ENCODE measurements around the gene ADAM12. TPM values are rescaled to one million over a fixed set of nuclear protein-coding genes. Genes with fewer than 3 reads are reported as not detected.

Gene ADAM12
- total RNA-seq, 1 experiment from 2014 or later, result not detected

- Histone ChIP-seq H3K9me3 (ENCODE audit: control insufficient read depth in 1 of 2, insufficient read depth in 1 of 2, low read depth in 1 of 2, low read length in 2 of 2) (no peaks in the 10 kb centered on the region), H3K9me2 (ENCODE audit: insufficient read depth) (no peaks in the 10 kb centered on the region), H3K4me1 (ENCODE audit: control insufficient read depth in 1 of 2, insufficient read depth in 2 of 2, low read length in 2 of 2) (no peaks in the 10 kb centered on the region), H4K20me1 (ENCODE audit: insufficient read depth) (no peaks in the 10 kb centered on the region), H3K79me2 (ENCODE audit: insufficient read depth, low read length) (no peaks in the 10 kb centered on the region), H3K27ac (ENCODE audit: low read depth, low read length) (no peak overlapping the region), H3K9ac (ENCODE audit: low read length) (no peak overlapping the region), H2AFZ (ENCODE audit: low read depth, low read length, poor library complexity, severe bottlenecking) (no peak overlapping the region), H3K4me2 (ENCODE audit: low read length) (no peak overlapping the region), H3K27me3 (ENCODE audit: insufficient read depth, low read length) (peaks cover 45% of the 10 kb centered on the region), H3K36me3 (ENCODE audit: control insufficient read depth in 1 of 2, insufficient read depth in 2 of 2, low read length in 2 of 2) (no peaks in the 10 kb centered on the region), H3K4me3 (replicated peaks in 1 of 2; ENCODE audit: low read depth in 1 of 2, low read length in 2 of 2) (no peak overlapping the region)
- ChIA-PET POLR2A (no interaction called here), RAD21 (ENCODE audit: low non-redundant PET in 1 of 2, low total read pairs in 2 of 2, uncharacterized antibody in 2 of 2, unreplicated experiment in 2 of 2) (no interaction called here), CTCF (no interaction called here)
- ATAC-seq, result no peak
- no TSS peak for BruUV-seq (replicated peaks)
- no peak for DNase-seq (ENCODE audit: low read depth, low spot score)
- intact Hi-C loops (cut with micrococcal nuclease), result no loop called here
- TF ChIP-seq CBX3 (IDR thresholded peaks at IDR 0.05; ENCODE audit: low read depth) (no peak), YY1 (IDR thresholded peaks at IDR 0.05; ENCODE audit: extremely low read depth, insufficient replicate concordance, low read depth, low read length) (no peak), SIN3A (IDR thresholded peaks at IDR 0.05; ENCODE audit: low read depth) (no peak), CTCF (IDR thresholded peaks at IDR 0.05 in 2 of 3, conservative IDR thresholded peaks at IDR 0.05 in 1 of 3; ENCODE audit: borderline replicate concordance in 1 of 3, insufficient read depth in 1 of 3, low read depth in 2 of 3, low read length in 2 of 3) (no peak), EZH2 (IDR thresholded peaks at IDR 0.05) (no peak), ELF1 (IDR thresholded peaks at IDR 0.05; ENCODE audit: borderline replicate concordance, low read depth) (no peak), ZNF274 (IDR thresholded peaks at IDR 0.05; ENCODE audit: low read depth, low read length) (no peak), FOSL1 (IDR thresholded peaks at IDR 0.05; ENCODE audit: low read depth) (no peak), TCF7L2 (IDR thresholded peaks at IDR 0.05; ENCODE audit: borderline replicate concordance, extremely low read depth, insufficient read depth, insufficient read length) (no peak), JUND (IDR thresholded peaks at IDR 0.05) (no peak), SP1 (IDR thresholded peaks at IDR 0.05; ENCODE audit: low read depth) (no peak), POLR2A (IDR thresholded peaks at IDR 0.05; ENCODE audit: borderline replicate concordance, extremely low read depth, insufficient read depth, insufficient read length) (no peak), CEBPB (IDR thresholded peaks at IDR 0.05; ENCODE audit: low read depth) (no peak), ZFX (IDR thresholded peaks at IDR 0.05) (no peak), EZH2phosphoT487 (IDR thresholded peaks at IDR 0.05; ENCODE audit: borderline replicate concordance) (no peak), EGR1 (IDR thresholded peaks at IDR 0.05; ENCODE audit: low read depth) (no peak)
- TF ChIP-seq, protein P1, sequence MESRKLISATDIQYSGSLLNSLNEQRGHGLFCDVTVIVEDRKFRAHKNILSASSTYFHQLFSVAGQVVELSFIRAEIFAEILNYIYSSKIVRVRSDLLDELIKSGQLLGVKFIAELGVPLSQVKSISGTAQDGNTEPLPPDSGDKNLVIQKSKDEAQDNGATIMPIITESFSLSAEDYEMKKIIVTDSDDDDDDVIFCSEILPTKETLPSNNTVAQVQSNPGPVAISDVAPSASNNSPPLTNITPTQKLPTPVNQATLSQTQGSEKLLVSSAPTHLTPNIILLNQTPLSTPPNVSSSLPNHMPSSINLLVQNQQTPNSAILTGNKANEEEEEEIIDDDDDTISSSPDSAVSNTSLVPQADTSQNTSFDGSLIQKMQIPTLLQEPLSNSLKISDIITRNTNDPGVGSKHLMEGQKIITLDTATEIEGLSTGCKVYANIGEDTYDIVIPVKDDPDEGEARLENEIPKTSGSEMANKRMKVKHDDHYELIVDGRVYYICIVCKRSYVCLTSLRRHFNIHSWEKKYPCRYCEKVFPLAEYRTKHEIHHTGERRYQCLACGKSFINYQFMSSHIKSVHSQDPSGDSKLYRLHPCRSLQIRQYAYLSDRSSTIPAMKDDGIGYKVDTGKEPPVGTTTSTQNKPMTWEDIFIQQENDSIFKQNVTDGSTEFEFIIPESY (IDR thresholded peaks at IDR 0.05; ENCODE audit: extremely low read depth, insufficient replicate concordance, low read length), result no peak
- TF ChIP-seq, protein P2, sequence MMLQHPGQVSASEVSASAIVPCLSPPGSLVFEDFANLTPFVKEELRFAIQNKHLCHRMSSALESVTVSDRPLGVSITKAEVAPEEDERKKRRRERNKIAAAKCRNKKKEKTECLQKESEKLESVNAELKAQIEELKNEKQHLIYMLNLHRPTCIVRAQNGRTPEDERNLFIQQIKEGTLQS (IDR thresholded peaks at IDR 0.05), result no peak
These were observed 174.3 kb downstream of the ADAM12 start for GRCh38 chr10:126214021-126214420.
